MCF 10A (cell line): ENCODE measurements around the gene CHRNA4. TPM values are rescaled to one million over a fixed set of nuclear protein-coding genes. Genes with fewer than 3 reads are reported as not detected.

ENCODE experiments used
- BruUV-seq: library from RNA; stranded (reverse); fragments of 400-500 nt; replicated peaks from 2 replicates; lab custom pipeline; 2021; lab: Mats Ljungman, UMichigan
- CTCF ChIA-PET: fragments of 300-600 bp; sonication (Branson Sonifier 250); formaldehyde crosslinking; extraction: SDS; loops from one replicate; lab custom pipeline; 2021; ENCODE audit warnings: antibody characterized with exemption, inconsistent platforms; lab: Yijun Ruan, JAX
- POLR2A ChIA-PET: fragments of 300-600, 350-650 bp; sonication (Branson Sonifier 250); formaldehyde crosslinking; extraction: SDS; loops from one replicate; lab custom pipeline; 2020; ENCODE audit warnings: antibody characterized with exemption, inconsistent platforms; lab: Yijun Ruan, JAX
- DNase-seq: peaks from one replicate; pipeline ENCODE4 v3.0.0-alpha.2; 2018; ENCODE audit not compliant: unreplicated experiment
- H3K27ac Mint-ChIP-seq: one replicate; pipeline ENCODE4 v1.8.0; 2022; ENCODE audit warnings: mild to moderate bottlenecking, low read depth, mixed read lengths; ENCODE audit not compliant: unreplicated experiment
- H3K27me3 Mint-ChIP-seq: one replicate; pipeline ENCODE4 v1.8.0; 2022; ENCODE audit warnings: mixed read lengths; ENCODE audit not compliant: insufficient read depth, unreplicated experiment
- H3K36me3 Mint-ChIP-seq: one replicate; pipeline ENCODE4 v1.8.0; 2022; ENCODE audit warnings: mild to moderate bottlenecking, moderate library complexity, mixed read lengths; ENCODE audit not compliant: insufficient read depth, unreplicated experiment
- H3K4me1 Mint-ChIP-seq: one replicate; pipeline ENCODE4 v1.8.0; 2022; ENCODE audit warnings: mixed read lengths; ENCODE audit not compliant: insufficient read depth, unreplicated experiment
- H3K4me3 Mint-ChIP-seq: one replicate; pipeline ENCODE4 v1.8.0; 2022; ENCODE audit warnings: mild to moderate bottlenecking, moderate library complexity, mixed read lengths; ENCODE audit not compliant: unreplicated experiment
- H3K9me3 Mint-ChIP-seq: one replicate; pipeline ENCODE4 v1.8.0; 2022; ENCODE audit warnings: mixed read lengths; ENCODE audit not compliant: unreplicated experiment
- CTCF ChIP-seq: fragments of 200-600 bp; IDR thresholded peaks from one replicate; pipeline ENCODE4 v1.8.0; 2022; ENCODE audit warnings: antibody characterized with exemption, mild to moderate bottlenecking; ENCODE audit not compliant: unreplicated experiment
- intact Hi-C: fragments of 100-400 bp; cut with micrococcal nuclease; formaldehyde crosslinking; loops from 2 replicates; pipeline ENCODE4 v1.14.1; 2022
- total RNA-seq: library from RNA; stranded (reverse); gene quantifications from 2 replicates; pipeline ENCODE4 v1.2.3, GENCODE V29; 2022

CHRNA4 gene
- total RNA-seq, 1 experiment from 2014 or later, result not detected

GRCh38 chr20:63326314-63327230 is 34.6 kb downstream of the CHRNA4 start:
- Mint-ChIP-seq H3K27me3 (peaks cover 22% of the 10 kb centered on the region), H3K4me1 (no peaks in the 10 kb centered on the region), H3K4me3 (no peak overlapping the region), H3K27ac (no peak overlapping the region), H3K9me3 (peaks cover 2% of the 10 kb centered on the region), H3K36me3 (no peaks in the 10 kb centered on the region)
- ChIA-PET POLR2A (no interaction called here), CTCF (interaction anchor here (1.2 to 1.3 kb wide), 2 partner anchors 16 to 103 kb away, joined by 3 to 4 read pairs; no protein-coding TSS in a partner anchor)
- no TSS peak for BruUV-seq
- intact Hi-C loops, result no loop called here
- no peak for DNase-seq
- TF ChIP-seq CTCF, result no peak

DNA sequence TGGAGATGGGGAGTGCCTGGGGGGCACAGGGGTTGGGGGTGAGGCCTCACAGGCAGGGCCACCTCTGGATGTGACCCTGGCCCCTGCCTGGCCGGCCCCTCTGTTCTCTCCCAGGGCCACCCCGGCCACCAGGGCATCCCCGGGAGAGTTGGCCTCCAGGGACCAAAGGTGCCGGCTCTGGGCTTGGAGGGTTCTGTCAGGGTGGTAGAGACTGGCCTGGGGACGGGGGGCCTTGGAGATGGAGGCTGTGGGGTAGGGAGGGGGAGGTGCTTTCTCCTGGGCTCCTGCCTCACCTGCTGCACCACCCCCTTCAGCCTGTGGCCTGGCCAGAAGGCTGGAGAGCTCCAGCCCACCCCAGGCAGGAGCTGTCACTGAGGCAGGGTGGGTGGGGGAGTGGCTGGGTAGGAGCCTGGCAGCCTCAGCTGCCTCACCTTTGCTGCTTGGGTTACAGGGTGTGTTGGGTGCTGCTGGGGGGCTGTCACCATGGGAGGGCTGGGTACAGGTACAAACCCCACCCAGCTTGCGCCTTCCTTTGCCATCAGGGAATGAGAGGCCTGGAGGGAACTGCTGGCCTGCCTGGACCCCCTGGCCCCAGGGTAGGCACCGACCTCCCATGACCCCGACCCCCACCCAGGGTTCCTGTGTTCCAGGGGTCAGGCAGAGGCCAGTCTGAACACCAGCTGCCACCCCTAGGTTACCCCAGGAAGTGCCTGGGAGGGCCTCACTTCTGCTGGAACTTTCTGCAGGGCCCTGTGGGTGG is 35.4 kb downstream of the CHRNA4 start:
- Mint-ChIP-seq H3K27me3 (peaks cover 22% of the 10 kb centered on the region), H3K27ac (no peak overlapping the region), H3K9me3 (no peaks in the 10 kb centered on the region), H3K36me3 (no peaks in the 10 kb centered on the region), H3K4me1 (no peaks in the 10 kb centered on the region), H3K4me3 (no peak overlapping the region)
- no peak for DNase-seq
- ChIA-PET POLR2A (no interaction called here), CTCF (interaction anchor here (1.3 kb wide), 2 partner anchors 12 to 102 kb away, joined by 4 read pairs; no protein-coding TSS in a partner anchor)
- no TSS peak for BruUV-seq
- TF ChIP-seq CTCF, result no peak
- intact Hi-C loops, result no loop called here

- TF ChIP-seq CTCF, result no peak
- no peak overlapping the region for H3K4me3 Mint-ChIP-seq
These were observed 36.1 kb downstream of the CHRNA4 start for GRCh38 chr20:63325021-63325471.

More at GRCh38 chr20:63325021-63325471, 36.1 kb downstream of the CHRNA4 start:
- CTCF ChIA-PET, result interaction anchor here (1.3 kb wide), 1 partner anchor 13 kb away, joined by 4 read pairs; no protein-coding TSS in a partner anchor
- DNase-seq, result no peak
- intact Hi-C loops, result no loop called here
- Mint-ChIP-seq H3K27me3 (peaks cover 22% of the 10 kb centered on the region), H3K36me3 (no peaks in the 10 kb centered on the region), H3K27ac (no peak overlapping the region), H3K9me3 (no peaks in the 10 kb centered on the region), H3K4me1 (no peaks in the 10 kb centered on the region)
- POLR2A ChIA-PET, result no interaction called here
- no TSS peak for BruUV-seq
